ENCODE results near the gene SFTPD.

GRCh38 chr10:79938728-79939406 lies 10.0 kb downstream of the SFTPD start:
- TF ChIP-seq CTCF (IDR thresholded peaks at IDR 0.05; ENCODE audit: borderline replicate concordance, extremely low read depth, low read length, poor library complexity, severe bottlenecking) (no peak), EZH2 (IDR thresholded peaks at IDR 0.05; ENCODE audit: borderline replicate concordance, low read depth, low read length, severe bottlenecking) (no peak)

Measured in DND-41 (cell line).